KG1 (cell line): ENCODE data around the gene ZSWIM6.

Experiments used
- DNase-seq: peaks from one replicate; lab custom pipeline; 2025; lab: John Stamatoyannopoulos, UW

The ZSWIM6 gene

GRCh38 chr5:61332851-61333320 is 828 bp downstream of the ZSWIM6 start:
- no peak for DNase-seq

- peak; percentile 32 for DNase-seq
These were observed 1.4 kb downstream of the ZSWIM6 start for GRCh38 chr5:61333321-61333953.

- no peak for DNase-seq
These were observed 2.2 kb downstream of the ZSWIM6 start for GRCh38 chr5:61333954-61334867.

- DNase-seq, result no peak
These were observed 3.0 kb downstream of the ZSWIM6 start for GRCh38 chr5:61334868-61335615.

- no peak for DNase-seq
These were observed 7.7 kb downstream of the ZSWIM6 start for GRCh38 chr5:61339764-61340163.

- DNase-seq, result no peak
These were observed 8.8 kb downstream of the ZSWIM6 start for GRCh38 chr5:61340775-61341361.

- DNase-seq, result no peak
These were observed 10.0 kb downstream of the ZSWIM6 start for GRCh38 chr5:61342071-61342501.

- DNase-seq, result no peak
These were observed 12.3 kb downstream of the ZSWIM6 start for GRCh38 chr5:61344187-61344944.

- no peak for DNase-seq
These were observed 14.5 kb downstream of the ZSWIM6 start for GRCh38 chr5:61346511-61346910.

- DNase-seq, result no peak
These were observed 15.0 kb downstream of the ZSWIM6 start for GRCh38 chr5:61347080-61347479.

- DNase-seq, result no peak
These were observed 16.4 kb downstream of the ZSWIM6 start for GRCh38 chr5:61348447-61348846.

- DNase-seq, result no peak
These were observed 17.9 kb downstream of the ZSWIM6 start for GRCh38 chr5:61349935-61350334.

GRCh38 chr5:61350535-61350934 is 18.5 kb downstream of the ZSWIM6 start:
- DNase-seq, result no peak

GRCh38 chr5:61351733-61352132 is 19.7 kb downstream of the ZSWIM6 start:
- no peak for DNase-seq

GRCh38 chr5:61352180-61352579 is 20.1 kb downstream of the ZSWIM6 start:
- no peak for DNase-seq

- DNase-seq, result no peak
These were observed 20.6 kb downstream of the ZSWIM6 start for GRCh38 chr5:61352612-61353156.

- DNase-seq, result no peak
These were observed 21.2 kb downstream of the ZSWIM6 start for GRCh38 chr5:61353293-61353692.

GRCh38 chr5:61354199-61354598 is 22.1 kb downstream of the ZSWIM6 start:
- no peak for DNase-seq

- DNase-seq, result no peak
These were observed 25.7 kb downstream of the ZSWIM6 start for GRCh38 chr5:61357745-61358144.

- no peak for DNase-seq
These were observed 30.8 kb downstream of the ZSWIM6 start for GRCh38 chr5:61362796-61363368.
